Stomach (tissue), 4 donors: ENCODE results near the gene PLEKHD1.

Source experiments
- POLR2A ChIP-seq, 4 donors: fragments of 450-650 bp; IDR thresholded peaks; one replicate each; pipeline ENCODE4 v1.6.1; 2016; ENCODE audit warnings: antibody characterized with exemption in 4 of 4, control low read depth in 2 of 4, mild to moderate bottlenecking in 1 of 4, moderate library complexity in 1 of 4
- TF ChIP-seq, protein P1 (sequence below), 7 experiments: fragments of 450-650 bp in 4 of 7; fragments of 200-600 bp in 3 of 7; sonication (generic) in 3 of 7; IDR thresholded peaks; one replicate each; pipeline ENCODE4 v1.5.1; 2016 to 2019; ENCODE audit warnings: antibody characterized with exemption in 7 of 7, control low read depth in 2 of 7, mild to moderate bottlenecking in 1 of 7

DNA sequence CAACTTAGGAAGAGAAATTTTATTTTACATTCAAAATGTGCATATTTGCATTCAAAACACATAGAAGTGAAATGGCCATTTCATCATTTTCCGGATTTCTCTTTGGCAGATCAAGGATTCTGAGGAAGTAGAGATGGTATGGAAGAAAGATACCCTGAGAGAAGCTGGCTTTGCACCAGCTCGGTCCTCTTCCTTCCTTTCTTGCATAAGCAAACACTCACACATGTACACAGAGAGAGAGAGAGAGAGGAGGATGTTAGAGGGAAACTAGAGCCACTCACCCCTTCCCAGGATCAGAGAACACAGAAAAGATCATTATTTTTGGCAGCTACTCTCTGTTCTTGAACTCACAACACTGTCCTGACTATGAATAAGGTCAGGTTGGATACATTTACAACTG is 15.6 kb upstream of the PLEKHD1 start:
- TF ChIP-seq, protein P1, sequence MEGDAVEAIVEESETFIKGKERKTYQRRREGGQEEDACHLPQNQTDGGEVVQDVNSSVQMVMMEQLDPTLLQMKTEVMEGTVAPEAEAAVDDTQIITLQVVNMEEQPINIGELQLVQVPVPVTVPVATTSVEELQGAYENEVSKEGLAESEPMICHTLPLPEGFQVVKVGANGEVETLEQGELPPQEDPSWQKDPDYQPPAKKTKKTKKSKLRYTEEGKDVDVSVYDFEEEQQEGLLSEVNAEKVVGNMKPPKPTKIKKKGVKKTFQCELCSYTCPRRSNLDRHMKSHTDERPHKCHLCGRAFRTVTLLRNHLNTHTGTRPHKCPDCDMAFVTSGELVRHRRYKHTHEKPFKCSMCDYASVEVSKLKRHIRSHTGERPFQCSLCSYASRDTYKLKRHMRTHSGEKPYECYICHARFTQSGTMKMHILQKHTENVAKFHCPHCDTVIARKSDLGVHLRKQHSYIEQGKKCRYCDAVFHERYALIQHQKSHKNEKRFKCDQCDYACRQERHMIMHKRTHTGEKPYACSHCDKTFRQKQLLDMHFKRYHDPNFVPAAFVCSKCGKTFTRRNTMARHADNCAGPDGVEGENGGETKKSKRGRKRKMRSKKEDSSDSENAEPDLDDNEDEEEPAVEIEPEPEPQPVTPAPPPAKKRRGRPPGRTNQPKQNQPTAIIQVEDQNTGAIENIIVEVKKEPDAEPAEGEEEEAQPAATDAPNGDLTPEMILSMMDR (IDR thresholded peaks at IDR 0.05): no peak
- no peak for TF ChIP-seq POLR2A (IDR thresholded peaks at IDR 0.05)
